Endothelial cell of umbilical vein (primary cell): Measurements from ENCODE around the gene PCGF1. TPM values are rescaled to one million over a fixed set of nuclear protein-coding genes. Genes with fewer than 3 reads are reported as not detected.

Experiments
- BruUV-seq: library from RNA; stranded (reverse); fragments of 400-500 nt; replicated peaks from 2 replicates; lab custom pipeline; 2021; lab: Mats Ljungman, UMichigan
- CTCF ChIA-PET: fragments of 300-600, 350-600 bp; sonication (Branson Sonifier 250); formaldehyde crosslinking; loops from one replicate; lab custom pipeline; 2021; ENCODE audit warnings: antibody characterized with exemption, inconsistent platforms; lab: Charles Lee
- POLR2A ChIA-PET: fragments of 300-600, 350-600 bp; sonication (Branson Sonifier 250); formaldehyde crosslinking; loops from one replicate; lab custom pipeline; 2021; ENCODE audit warnings: antibody characterized with exemption, inconsistent platforms; lab: Charles Lee
- DNase-seq: peaks from one replicate; pipeline ENCODE4 v3.0.0-alpha.2; 2011; ENCODE audit warnings: low read depth, low spot score
- FAIRE-seq: peaks from 2 replicates; lab custom pipeline; 2011; peaks lifted over from hg19 to GRCh38; lab: Jason Lieb, UNC
- H2AFZ ChIP-seq: 2 replicates; pipeline ENCODE4 v1.6.0; 2012; ENCODE audit warnings: low read depth, low read length, control low read depth, inconsistent platforms
- H3K27ac ChIP-seq: 2 replicates; pipeline ENCODE4 v1.5.1; 2011; ENCODE audit warnings: low read depth, mild to moderate bottlenecking, control low read depth, low read length, moderate library complexity; ENCODE audit not compliant: insufficient read depth
- H3K27me3 ChIP-seq, 2 experiments: 2 replicates each; pipeline versions ENCODE4 v1.6.0 to v1.6.1; 2011; ENCODE audit warnings: low read length in 2 of 2, mixed read lengths in 1 of 2; ENCODE audit not compliant: control insufficient read depth in 2 of 2, insufficient read depth in 2 of 2
- H3K36me3 ChIP-seq, 2 experiments: 2 replicates in 1 of 2; 3 replicates in 1 of 2; pipeline ENCODE4 v1.5.1; 2011; ENCODE audit warnings: low read length in 2 of 2, mild to moderate bottlenecking in 1 of 2, moderate library complexity in 1 of 2; ENCODE audit not compliant: control insufficient read depth in 2 of 2, insufficient read depth in 2 of 2; ENCODE audit errors: extremely low read depth in 1 of 2
- H3K4me1 ChIP-seq: 3 replicates; pipeline ENCODE4 v1.5.1; 2011; ENCODE audit warnings: mild to moderate bottlenecking, low read length; ENCODE audit not compliant: control insufficient read depth, insufficient read depth; ENCODE audit errors: extremely low read depth
- H3K4me2 ChIP-seq: 2 replicates; pipeline ENCODE4 v1.6.1; 2011; ENCODE audit warnings: low read length, control low read depth, mixed read lengths; ENCODE audit not compliant: insufficient read depth
- H3K4me3 ChIP-seq, 3 experiments: fragments of 200-600 bp in 1 of 3; sonication (generic), shearing (Covaris generic) in 1 of 3; replicated peaks in 1 of 3; 2 replicates each; pipeline ENCODE4 v1.5.1; 2011 to 2016; ENCODE audit warnings: control low read depth in 3 of 3, low read length in 3 of 3, mild to moderate bottlenecking in 2 of 3, inconsistent platforms in 1 of 3, low read depth in 1 of 3, moderate library complexity in 1 of 3; ENCODE audit not compliant: insufficient read depth in 1 of 3
- H3K79me2 ChIP-seq: 2 replicates; pipeline ENCODE4 v1.6.0; 2012; ENCODE audit warnings: low read length, inconsistent platforms; ENCODE audit not compliant: control insufficient read depth, insufficient read depth
- H3K9ac ChIP-seq: replicated peaks from 2 replicates; pipeline ENCODE3; 2011; ENCODE audit warnings: low read length, control low read depth; ENCODE audit not compliant: insufficient read depth; ENCODE audit errors: extremely low read depth
- H3K9me1 ChIP-seq: replicated peaks from 3 replicates; pipeline ENCODE4 v1.6.0; 2011; ENCODE audit warnings: mild to moderate bottlenecking, low read length; ENCODE audit not compliant: control insufficient read depth, insufficient read depth; ENCODE audit errors: extremely low read depth
- H3K9me3 ChIP-seq: replicated peaks from 2 replicates; pipeline ENCODE4 v1.5.1; 2012; ENCODE audit warnings: low read length, inconsistent platforms; ENCODE audit not compliant: control insufficient read depth, insufficient read depth
- H4K20me1 ChIP-seq: replicated peaks from 2 replicates; pipeline ENCODE3; 2011; ENCODE audit warnings: mild to moderate bottlenecking, low read length; ENCODE audit not compliant: control insufficient read depth, insufficient read depth; ENCODE audit errors: extremely low read depth
- EZH2 ChIP-seq: IDR thresholded peaks from 2 replicates; pipeline ENCODE4 v1.6.1; 2012; ENCODE audit warnings: borderline replicate concordance, low read depth, mild to moderate bottlenecking, moderate library complexity, low read length, inconsistent platforms; ENCODE audit not compliant: severe bottlenecking
- FOS ChIP-seq: IDR thresholded peaks from 2 replicates; pipeline ENCODE4 v1.6.1; 2011; ENCODE audit warnings: mild to moderate bottlenecking, low read length, moderate library complexity, borderline replicate concordance; ENCODE audit not compliant: insufficient read depth
- JUN ChIP-seq: IDR thresholded peaks from 2 replicates; pipeline ENCODE4 v1.6.1; 2011; ENCODE audit warnings: borderline replicate concordance, low read depth; ENCODE audit not compliant: insufficient read length, insufficient read depth
- MYC ChIP-seq: IDR thresholded peaks from one replicate; pipeline ENCODE4 v1.6.1; 2011; ENCODE audit warnings: mild to moderate bottlenecking, low read depth, low read length
- POLR2A ChIP-seq: IDR thresholded peaks from 2 replicates; pipeline ENCODE4 v1.6.1; 2012; ENCODE audit warnings: low read depth, mild to moderate bottlenecking, control low read depth, low read length
- POLR2AphosphoS5 ChIP-seq: IDR thresholded peaks from 2 replicates; pipeline ENCODE4 v1.6.1; 2012; ENCODE audit warnings: low read depth, mild to moderate bottlenecking, control low read depth, low read length, moderate library complexity; ENCODE audit not compliant: insufficient read depth
- dilution Hi-C: fragments of 300-500 bp; cut with MboI; formaldehyde crosslinking; loops from one replicate; pipeline ENCODE4 v1.15.0; 2019; ENCODE audit warnings: low sequenced_read_pairs; ENCODE audit not compliant: extremely low pct_ligation_motif_present
- intact Hi-C: fragments of 100-400 bp; cut with micrococcal nuclease; formaldehyde crosslinking; loops from one replicate; pipeline ENCODE4 v1.10.0; 2022
- polyA plus RNA-seq, 4 experiments: library from polyadenylated mRNA; depleted of rRNA in 3 of 4; stranded (reverse) in 3 of 4; unstranded in 1 of 4; fragments of >200 nt; gene quantifications; 2 replicates each; pipeline versions ENCODE4 v1.2.1 to v1.2.3, GENCODE V29; 2011 to 2012; ENCODE audit warnings: missing spikeins in 1 of 4
- total RNA-seq: library from RNA; stranded (reverse); gene quantifications from 2 replicates; pipeline ENCODE4 v1.2.3, GENCODE V29; 2021

PCGF1 gene
- total and polyA plus RNA-seq, 2 donors (not counting 3 experiments of a cell fraction or from before 2014, with no cell fraction given), result 17.4 to 19.2 TPM

DNA sequence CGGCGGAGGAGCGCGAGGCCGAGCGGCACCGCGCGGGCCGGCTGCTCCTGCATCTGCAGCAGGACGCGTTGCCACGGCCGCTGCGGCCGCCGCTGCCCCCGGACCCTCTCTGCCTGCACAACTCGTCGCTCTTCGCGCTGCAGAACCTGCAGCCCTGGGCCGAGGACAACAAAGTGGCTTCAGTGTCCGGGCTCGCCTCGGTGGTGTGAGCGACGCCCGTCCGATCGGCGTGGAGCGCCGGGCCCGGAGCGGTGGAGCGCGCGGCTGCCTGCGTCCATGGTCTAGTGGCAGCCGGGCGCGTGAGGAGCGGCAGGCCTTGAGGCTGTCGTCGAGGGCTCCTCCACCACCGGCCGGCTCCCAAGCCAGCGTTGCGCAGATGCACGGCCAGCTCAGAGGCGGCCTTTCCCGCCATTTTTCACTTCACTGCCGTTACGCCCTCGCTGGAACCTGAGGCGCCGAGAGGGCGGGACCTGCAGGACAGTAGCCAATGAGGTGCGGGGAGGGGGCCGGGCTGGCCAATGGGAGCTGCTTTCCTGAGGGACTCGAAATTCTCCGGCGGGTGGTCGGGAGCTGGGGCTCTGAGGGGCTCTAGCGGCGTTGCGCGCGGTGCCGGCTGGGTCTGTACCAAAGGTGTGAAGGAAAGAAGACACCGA lies 8.6 kb upstream of the PCGF1 start:
- no peaks in the 10 kb centered on the region for H3K9me3 ChIP-seq
- no peak overlapping the region for H3K27ac ChIP-seq
- no peak overlapping the region for H3K9ac ChIP-seq
- intact Hi-C loops, result loop anchor here (1.0 kb wide), 1 partner anchor 13 kb away; the partner anchor contains the start of genes AUP1 and HTRA2
- no TSS peak for BruUV-seq
- FAIRE-seq, result peak; percentile 53
- H4K20me1 ChIP-seq, result no peaks in the 10 kb centered on the region
- dilution Hi-C loops, result no loop called here
- H3K9me1 ChIP-seq, result no peaks in the 10 kb centered on the region
- TF ChIP-seq MYC, result no peak
- TF ChIP-seq FOS, result no peak
- no peak for TF ChIP-seq POLR2A
- no peak for TF ChIP-seq JUN
- TF ChIP-seq POLR2AphosphoS5, result no peak
- peak; percentile 61 for DNase-seq
- ChIA-PET POLR2A (no interaction called here), CTCF (interaction anchor here (1.4 kb wide), 1 partner anchor 8 kb away, joined by 3 read pairs; no protein-coding TSS in a partner anchor)
- peaks cover 82 to 96% of the 10 kb centered on the region in 2 experiments for H3K27me3 ChIP-seq
- no peak overlapping the region for H3K4me2 ChIP-seq
- H3K4me3 ChIP-seq, result no peak overlapping the region
- peaks cover 7% of the 10 kb centered on the region for H3K4me1 ChIP-seq
- no peaks in the 10 kb centered on the region for H3K36me3 ChIP-seq
- H2AFZ ChIP-seq, result peak overlapping the region; percentile 69
- H3K79me2 ChIP-seq, result no peaks in the 10 kb centered on the region

DNA sequence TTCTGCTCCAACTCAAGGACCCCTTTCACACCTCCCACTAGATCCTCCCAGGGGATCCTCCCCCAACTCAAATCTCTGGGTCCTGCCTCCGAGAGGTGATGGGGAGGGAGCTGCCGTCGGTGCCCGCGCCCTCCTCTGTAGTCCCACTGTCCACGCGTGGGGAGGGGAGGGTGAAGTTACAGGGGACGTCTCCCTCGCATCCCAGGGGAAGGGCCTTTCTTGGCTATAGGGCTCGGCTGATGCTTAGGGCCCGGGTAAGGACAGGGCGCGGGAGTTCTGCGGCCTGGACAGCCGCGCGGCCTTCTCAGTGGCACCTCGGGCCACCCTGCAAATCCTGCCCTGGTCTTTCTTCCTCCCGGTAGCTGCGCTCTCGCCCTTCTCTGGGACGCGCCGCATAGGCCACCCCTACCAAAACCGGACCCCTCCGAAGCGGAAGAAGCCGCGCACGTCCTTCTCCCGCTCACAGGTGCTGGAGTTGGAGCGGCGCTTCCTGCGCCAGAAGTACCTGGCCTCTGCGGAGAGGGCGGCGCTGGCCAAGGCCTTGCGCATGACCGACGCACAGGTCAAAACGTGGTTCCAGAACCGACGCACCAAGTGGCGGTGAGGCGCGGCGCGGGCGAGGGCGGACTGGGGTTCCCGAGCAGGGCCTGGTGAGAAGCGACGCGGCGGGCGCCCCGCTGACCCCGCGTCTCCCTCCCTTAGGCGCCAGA lies 7.9 kb upstream of the PCGF1 start:
- H3K9ac ChIP-seq, result no peak overlapping the region
- dilution Hi-C loops (no loop called here), intact Hi-C loops (no loop called here)
- no peak overlapping the region for H3K4me3 ChIP-seq
- no peak for FAIRE-seq
- no peaks in the 10 kb centered on the region for H3K9me1 ChIP-seq
- H3K4me1 ChIP-seq, result peaks cover 7% of the 10 kb centered on the region
- H3K9me3 ChIP-seq, result no peaks in the 10 kb centered on the region
- POLR2A ChIA-PET, result no interaction called here
- no TSS peak for BruUV-seq
- no peak for TF ChIP-seq FOS
- peak; percentile 99 for TF ChIP-seq EZH2
- H3K79me2 ChIP-seq, result no peaks in the 10 kb centered on the region
- no peak overlapping the region for H3K27ac ChIP-seq
- no peaks in the 10 kb centered on the region for H4K20me1 ChIP-seq
- peaks cover 86 to 98% of the 10 kb centered on the region in 2 experiments for H3K27me3 ChIP-seq
- CTCF ChIA-PET, result interaction anchor here (1.4 kb wide), 1 partner anchor 8 kb away, joined by 3 read pairs; no protein-coding TSS in a partner anchor
- DNase-seq, result no peak
- H3K36me3 ChIP-seq, result no peaks in the 10 kb centered on the region
- H3K4me2 ChIP-seq, result no peak overlapping the region
- peak overlapping the region; percentile 69 for H2AFZ ChIP-seq
